NT2/D1 (cell line): ENCODE data around the gene KCNH5.

Experiments used
- DNase-seq: peaks from one replicate; pipeline ENCODE4 v3.0.0-alpha.2; 2011; ENCODE audit warnings: low read depth, low spot score
- H3K27me3 ChIP-seq: 2 replicates; pipeline ENCODE4 v1.6.0; 2011; ENCODE audit warnings: mild to moderate bottlenecking; ENCODE audit not compliant: insufficient read length, insufficient read depth
- H3K36me3 ChIP-seq: 2 replicates; pipeline ENCODE4 v1.6.1; 2011; ENCODE audit warnings: mild to moderate bottlenecking, low read length, mixed read lengths; ENCODE audit not compliant: insufficient read depth, insufficient read length
- H3K4me1 ChIP-seq: 2 replicates; pipeline ENCODE4 v1.5.1; 2011; ENCODE audit not compliant: insufficient read depth, insufficient read length
- H3K4me3 ChIP-seq: 2 replicates; pipeline ENCODE4 v1.5.1; 2011; ENCODE audit warnings: low read depth; ENCODE audit not compliant: insufficient read length
- H3K9ac ChIP-seq: 2 replicates; pipeline ENCODE4 v1.6.0; 2011; ENCODE audit warnings: low read depth; ENCODE audit not compliant: insufficient read length
- H3K9me3 ChIP-seq: 2 replicates; pipeline ENCODE4 v1.5.1; 2011; ENCODE audit warnings: mild to moderate bottlenecking, low read length; ENCODE audit not compliant: insufficient read depth
- SUZ12 ChIP-seq: IDR thresholded peaks from 2 replicates; pipeline ENCODE4 v1.6.1; 2011; ENCODE audit not compliant: insufficient read length, insufficient read depth; ENCODE audit errors: extremely low read depth
- YY1 ChIP-seq: IDR thresholded peaks from 2 replicates; pipeline ENCODE4 v1.6.1; 2011; ENCODE audit not compliant: insufficient read length, insufficient read depth
- ZNF274 ChIP-seq: IDR thresholded peaks from 2 replicates; pipeline ENCODE4 v1.6.1; 2011; ENCODE audit warnings: mild to moderate bottlenecking, low read depth, low read length

KCNH5 gene

DNA sequence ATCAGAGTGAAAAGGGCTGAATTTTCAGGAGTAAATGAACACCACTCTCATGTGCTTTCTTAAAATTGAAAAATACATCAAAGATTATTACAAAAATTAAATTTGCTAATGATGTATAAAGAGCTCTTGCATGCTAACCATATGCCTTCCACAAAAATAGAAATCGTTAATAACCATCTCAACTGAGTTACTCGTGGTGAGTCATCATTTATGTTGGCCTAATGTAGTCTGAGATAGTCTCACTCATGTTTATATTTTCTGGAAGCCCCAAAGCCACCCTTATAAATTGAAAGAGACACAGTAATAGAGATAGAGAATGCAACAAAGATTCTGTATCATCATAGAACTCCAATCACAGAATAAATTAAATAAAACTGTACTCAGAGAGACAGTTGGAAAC, 131.2 kb downstream of the KCNH5 start:
- Histone ChIP-seq H3K36me3 (no peaks in the 10 kb centered on the region), H3K27me3 (no peaks in the 10 kb centered on the region), H3K9me3 (no peaks in the 10 kb centered on the region), H3K4me1 (no peaks in the 10 kb centered on the region), H3K9ac (no peak overlapping the region), H3K4me3 (no peak overlapping the region)
- no peak for DNase-seq
- no peak for TF ChIP-seq ZNF274
- TF ChIP-seq SUZ12: no peak
- TF ChIP-seq YY1: no peak

DNA sequence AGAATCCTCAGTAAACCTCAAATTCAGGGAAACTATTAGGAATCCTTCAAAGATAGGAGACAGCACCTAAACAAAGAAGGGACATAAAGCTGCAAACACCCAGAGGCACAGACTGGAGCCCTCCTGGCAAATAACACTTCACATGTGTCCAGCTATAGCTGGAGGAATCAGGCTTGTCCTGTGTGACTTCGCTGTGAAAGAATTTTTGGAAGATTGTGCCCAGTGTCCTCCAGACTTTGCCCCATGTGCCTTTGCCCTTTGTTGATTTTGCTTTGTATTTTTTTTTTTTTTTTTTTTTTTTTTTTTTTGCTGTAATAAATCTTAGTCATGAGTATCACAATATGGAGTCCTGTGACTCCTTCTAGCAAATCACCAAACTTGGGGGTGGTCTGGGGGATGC, 136.8 kb downstream of the KCNH5 start:
- Histone ChIP-seq H3K36me3 (no peaks in the 10 kb centered on the region), H3K4me3 (no peak overlapping the region), H3K9me3 (no peaks in the 10 kb centered on the region), H3K4me1 (no peaks in the 10 kb centered on the region), H3K9ac (no peak overlapping the region), H3K27me3 (no peaks in the 10 kb centered on the region)
- TF ChIP-seq ZNF274 (no peak), SUZ12 (no peak), YY1 (no peak)
- DNase-seq: no peak

DNA sequence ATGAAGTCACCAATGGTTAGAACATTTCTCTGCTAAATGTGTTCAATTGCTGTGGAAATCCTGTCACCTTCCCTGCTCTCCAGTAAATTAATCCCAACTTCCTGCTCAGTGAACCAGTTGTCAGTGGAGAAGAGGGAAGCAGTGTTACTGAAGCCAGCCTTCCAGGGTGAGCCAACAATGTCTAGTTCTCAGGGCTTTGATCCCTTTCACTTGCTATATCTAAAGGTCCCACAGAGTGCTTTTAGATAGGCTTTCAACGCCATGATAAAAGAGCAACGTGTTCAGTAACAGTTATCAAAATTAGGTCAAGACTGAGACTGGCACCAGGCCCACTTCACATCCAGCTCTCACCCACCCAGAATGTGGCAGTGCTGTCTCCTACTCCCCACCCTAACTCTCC, 139.7 kb downstream of the KCNH5 start:
- Histone ChIP-seq H3K9me3 (no peaks in the 10 kb centered on the region), H3K9ac (no peak overlapping the region)
- DNase-seq: no peak

DNA sequence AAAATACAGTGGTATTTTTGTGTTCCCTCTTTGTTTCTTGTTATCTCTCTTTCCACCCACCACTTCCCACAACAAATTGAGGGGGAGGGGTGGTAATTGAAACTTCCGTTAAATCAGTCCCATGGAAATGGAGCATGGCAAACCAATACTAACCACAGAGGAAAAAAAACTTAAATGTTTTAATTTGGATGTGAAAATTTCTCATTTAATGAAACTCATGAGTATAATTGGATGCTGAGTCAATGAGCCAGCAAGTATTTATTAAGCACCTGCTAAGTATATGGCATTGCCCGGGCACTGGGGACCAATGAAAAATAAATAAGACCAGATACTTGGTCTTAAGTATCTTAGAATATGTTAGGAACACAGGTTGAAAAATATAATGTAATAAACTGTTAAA, 147.5 kb downstream of the KCNH5 start:
- DNase-seq: no peak
- H3K4me3 ChIP-seq: no peak overlapping the region
- no peaks in the 10 kb centered on the region for H3K4me1 ChIP-seq
- no peak overlapping the region for H3K9ac ChIP-seq
- no peaks in the 10 kb centered on the region for H3K9me3 ChIP-seq
- H3K27me3 ChIP-seq: no peaks in the 10 kb centered on the region
- TF ChIP-seq YY1 (no peak), SUZ12 (no peak), ZNF274 (no peak)
- H3K36me3 ChIP-seq: no peaks in the 10 kb centered on the region

More for the DNA sequence above, 139.7 kb downstream of the KCNH5 start:
- no peaks in the 10 kb centered on the region for H3K36me3 ChIP-seq
- no peaks in the 10 kb centered on the region for H3K27me3 ChIP-seq
- no peak for TF ChIP-seq SUZ12
- TF ChIP-seq ZNF274: no peak
- TF ChIP-seq YY1: no peak
- H3K4me1 ChIP-seq: no peaks in the 10 kb centered on the region
- no peak overlapping the region for H3K4me3 ChIP-seq

DNA sequence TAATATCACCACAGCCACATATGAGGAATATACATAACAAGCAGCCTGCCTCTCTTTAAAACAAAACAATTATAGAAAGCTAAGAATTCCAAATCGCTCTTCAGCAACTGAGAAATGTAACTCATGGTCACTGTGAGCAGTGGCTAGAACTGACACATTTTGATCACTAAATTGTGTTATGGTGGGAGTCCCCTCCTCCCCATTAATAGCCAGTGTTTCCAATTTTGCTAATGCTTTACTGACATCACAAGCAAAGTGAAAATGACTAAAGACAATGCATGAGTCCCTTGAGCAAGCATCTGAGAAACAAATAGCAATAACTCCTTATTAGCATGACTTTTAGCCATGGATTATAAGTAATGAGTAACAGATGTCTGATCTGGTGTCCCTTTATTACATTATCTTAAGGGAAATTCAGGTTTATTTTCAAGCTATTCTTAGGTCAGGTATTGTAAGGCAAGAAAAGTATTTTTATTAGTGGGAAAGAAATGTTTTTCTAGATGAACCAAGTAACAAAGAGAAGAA, 148.3 kb downstream of the KCNH5 start:
- no peak overlapping the region for H3K9ac ChIP-seq
- H3K4me3 ChIP-seq: no peak overlapping the region
- no peaks in the 10 kb centered on the region for H3K4me1 ChIP-seq
- H3K27me3 ChIP-seq: no peaks in the 10 kb centered on the region
- DNase-seq: no peak
- no peaks in the 10 kb centered on the region for H3K36me3 ChIP-seq
- TF ChIP-seq SUZ12: no peak
- no peak for TF ChIP-seq ZNF274
- TF ChIP-seq YY1: no peak
- H3K9me3 ChIP-seq: no peaks in the 10 kb centered on the region

DNA sequence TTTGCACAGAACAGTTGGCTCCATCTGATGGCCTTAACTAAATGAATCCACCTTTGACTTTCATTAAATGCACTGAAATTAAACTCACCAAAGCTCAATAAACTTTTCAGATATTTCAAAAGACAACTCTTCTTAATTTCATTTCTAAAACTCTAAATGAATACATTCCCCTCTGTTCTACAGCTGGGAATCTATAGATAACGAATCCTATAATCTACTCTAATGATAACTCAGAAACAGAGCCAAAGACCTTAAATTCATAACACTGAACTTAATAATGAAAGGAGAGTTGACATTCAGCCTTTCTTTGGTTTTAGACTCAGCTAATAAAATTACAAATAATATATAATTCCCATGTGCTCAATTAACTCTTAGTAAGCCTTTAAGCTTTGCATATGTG, 150.5 kb downstream of the KCNH5 start:
- DNase-seq: no peak
- no peak overlapping the region for H3K4me3 ChIP-seq
- H3K9me3 ChIP-seq: no peaks in the 10 kb centered on the region
- no peaks in the 10 kb centered on the region for H3K4me1 ChIP-seq
- H3K9ac ChIP-seq: no peak overlapping the region
- H3K36me3 ChIP-seq: no peaks in the 10 kb centered on the region
- TF ChIP-seq ZNF274: no peak
- TF ChIP-seq YY1: no peak
- TF ChIP-seq SUZ12: no peak
- H3K27me3 ChIP-seq: no peaks in the 10 kb centered on the region

DNA sequence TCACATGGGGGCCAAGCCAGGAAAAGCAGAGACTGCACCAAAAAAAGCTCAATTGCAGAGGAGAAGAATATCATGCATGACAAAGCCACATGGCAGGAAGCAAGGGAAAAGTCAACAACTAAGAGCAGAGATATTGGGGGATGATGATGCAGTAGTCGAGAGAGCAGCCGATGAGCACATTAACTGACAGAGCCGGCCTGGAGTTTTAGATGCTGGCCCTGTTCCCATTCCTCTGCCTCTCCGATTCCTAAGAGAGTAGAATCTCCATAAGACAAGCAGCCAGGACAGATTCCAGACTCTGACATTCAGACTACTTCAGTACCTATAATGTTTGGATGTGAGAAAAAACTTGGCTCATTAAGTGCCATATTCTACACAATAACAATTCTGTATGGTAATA, 155.9 kb downstream of the KCNH5 start:
- no peak for DNase-seq
- TF ChIP-seq YY1 (no peak), SUZ12 (no peak), ZNF274 (no peak)
- no peaks in the 10 kb centered on the region for H3K4me1 ChIP-seq
- H3K9me3 ChIP-seq: no peaks in the 10 kb centered on the region
- H3K4me3 ChIP-seq: no peak overlapping the region
- H3K36me3 ChIP-seq: no peaks in the 10 kb centered on the region
- H3K9ac ChIP-seq: no peak overlapping the region
- no peaks in the 10 kb centered on the region for H3K27me3 ChIP-seq

DNA sequence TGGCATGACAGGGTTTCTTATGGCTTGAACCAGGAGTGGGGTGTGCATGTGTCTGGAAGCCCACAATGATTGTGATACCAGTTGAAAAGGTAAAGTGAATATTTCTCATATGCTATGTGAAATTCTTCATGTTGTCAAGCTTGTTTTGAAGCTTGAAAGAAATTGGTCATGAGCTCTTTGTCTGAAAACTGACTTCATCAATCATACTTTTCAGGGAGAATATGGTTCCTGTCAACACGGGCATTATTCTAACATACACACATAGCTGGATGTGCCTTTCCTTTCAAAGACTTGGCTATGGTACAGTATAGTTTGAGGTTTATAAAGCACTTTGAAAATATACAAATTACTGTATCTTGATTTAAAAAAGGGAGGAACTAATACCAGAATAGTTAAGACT, 158.8 kb downstream of the KCNH5 start:
- Histone ChIP-seq H3K9me3 (no peaks in the 10 kb centered on the region), H3K36me3 (no peaks in the 10 kb centered on the region), H3K4me1 (no peaks in the 10 kb centered on the region), H3K4me3 (no peak overlapping the region), H3K9ac (no peak overlapping the region), H3K27me3 (no peaks in the 10 kb centered on the region)
- TF ChIP-seq YY1 (no peak), SUZ12 (no peak), ZNF274 (no peak)
- no peak for DNase-seq
